CD4-positive, alpha-beta T cell treated with Interleukin-6 for 4 hours (primary cell): ENCODE data around the gene PLEKHH1.
A peak's percentile ranks its signal among the peaks of the same experiment; 100 is the strongest.
"Not testable (repeated sequence)": the region's sequence is repeated elsewhere in the genome, so short reads cannot be mapped to it uniquely, and the experiment has no call there.

ENCODE experiments used
- DNase-seq: peaks from one replicate; pipeline ENCODE4 v3.0.0-alpha.2; 2020; ENCODE audit warnings: mixed read lengths

The PLEKHH1 gene

DNA sequence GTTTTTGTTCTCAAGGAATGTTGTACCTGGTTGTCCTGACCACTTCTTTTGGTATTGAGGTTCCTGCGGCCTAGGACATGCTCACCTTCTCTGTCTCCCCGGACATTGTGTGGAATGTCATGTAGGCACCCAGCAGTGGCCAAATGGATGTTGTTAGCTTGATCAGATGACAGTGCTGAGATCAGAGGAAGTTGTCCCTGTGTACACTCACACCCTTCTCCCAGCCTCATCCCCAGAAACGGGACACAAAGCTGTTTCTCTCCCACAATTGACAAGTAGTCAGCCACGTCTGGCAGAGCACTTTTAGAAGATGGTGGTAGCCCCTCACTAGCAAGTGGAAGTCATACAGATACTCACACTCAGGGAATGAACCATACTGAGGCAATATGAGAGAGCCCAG lies 3.0 kb downstream of the PLEKHH1 start:
- no peak for DNase-seq

DNA sequence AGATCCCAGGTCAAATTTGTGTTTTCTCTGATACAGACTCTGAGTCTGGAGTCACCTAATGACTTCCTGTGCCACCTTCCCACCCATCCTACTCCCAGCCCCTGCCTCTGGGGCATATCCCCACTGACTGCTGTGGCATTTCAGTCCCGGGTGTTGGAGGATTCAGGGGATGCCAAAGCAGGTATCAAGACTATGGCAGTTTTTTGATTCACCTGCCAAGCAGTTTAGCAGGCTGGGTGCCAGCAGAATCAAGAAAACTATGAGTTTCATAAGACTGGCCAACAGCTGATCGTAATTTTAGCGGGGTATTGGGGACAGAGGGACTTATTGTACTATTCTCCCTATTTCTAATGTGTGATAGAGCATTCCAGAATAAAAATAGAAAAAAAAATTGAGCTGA lies 4.6 kb downstream of the PLEKHH1 start:
- DNase-seq: no peak

- no peak for DNase-seq
Observed at GRCh38 chr14:67538501-67538900, 5.4 kb downstream of the PLEKHH1 start.

GRCh38 chr14:67539116-67539515 lies 6.0 kb downstream of the PLEKHH1 start:
- DNase-seq: no peak

GRCh38 chr14:67541448-67542387 lies 8.6 kb downstream of the PLEKHH1 start:
- DNase-seq: peak; percentile 36

DNA sequence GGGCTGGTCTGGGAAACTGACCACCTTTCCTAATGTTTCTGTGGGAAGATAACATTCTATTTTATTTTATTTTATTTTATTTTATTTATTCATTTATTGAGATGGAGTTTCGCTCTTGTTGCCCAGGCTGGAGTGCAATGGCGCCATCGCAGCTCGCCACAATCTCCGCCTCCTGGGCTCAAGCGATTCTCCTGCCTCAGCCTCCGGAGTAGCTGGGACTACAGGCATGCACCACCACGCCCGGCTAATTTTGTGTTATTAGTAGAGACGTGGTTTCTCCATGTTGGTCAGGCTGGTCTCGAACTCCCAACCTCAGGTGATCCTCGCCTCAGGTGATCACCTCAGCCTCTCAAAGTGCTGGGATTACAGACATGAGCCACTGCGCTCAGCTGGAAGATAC lies 9.5 kb downstream of the PLEKHH1 start:
- not testable (repeated sequence) for DNase-seq

GRCh38 chr14:67544590-67544989 lies 11.5 kb downstream of the PLEKHH1 start:
- no peak for DNase-seq

DNA sequence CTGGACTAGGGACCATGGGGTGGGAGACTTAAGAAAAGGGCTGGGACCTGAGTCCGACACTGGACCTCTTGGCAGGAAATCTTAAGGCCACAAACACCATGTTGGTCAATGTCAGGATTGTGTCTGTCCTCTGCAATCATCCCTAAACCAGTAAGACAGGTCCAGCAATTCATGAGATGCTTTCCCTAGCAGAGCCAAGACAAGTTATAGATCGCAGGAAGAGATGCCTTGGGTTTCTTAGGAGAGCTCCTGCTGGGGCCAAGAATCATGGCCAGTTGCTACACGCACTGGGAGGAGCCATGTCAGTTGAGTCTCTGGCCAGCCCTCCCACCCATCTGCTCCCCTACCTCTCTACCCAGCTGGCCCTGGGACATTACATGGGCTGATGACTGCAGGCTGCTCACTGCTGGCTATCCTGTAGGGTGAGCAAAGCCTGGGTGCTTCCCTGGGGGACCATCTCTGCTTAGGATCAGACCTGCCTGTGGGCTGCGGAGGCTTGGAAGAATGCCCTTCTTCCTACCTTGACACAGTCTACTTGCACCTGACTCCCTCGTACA lies 14.2 kb downstream of the PLEKHH1 start:
- DNase-seq: no peak

DNA sequence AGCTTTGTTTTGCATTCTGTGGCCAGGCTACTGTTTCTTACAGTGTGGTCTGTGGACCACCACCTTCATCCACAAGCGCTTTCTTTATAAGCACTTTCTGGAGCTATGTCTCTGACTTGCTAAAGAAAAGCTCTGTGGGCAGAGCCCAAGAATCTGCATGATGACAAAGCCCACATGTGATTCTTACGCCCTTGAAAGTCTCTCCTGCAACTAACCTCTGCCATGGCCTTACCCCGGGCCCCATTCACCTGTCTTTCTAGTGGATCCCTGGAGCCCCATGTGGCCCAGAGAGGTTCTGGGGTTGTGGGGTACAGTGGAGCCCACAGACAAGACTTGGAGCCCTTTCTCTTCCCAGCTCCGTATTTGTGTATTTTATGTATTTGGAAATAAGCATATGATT lies 16.6 kb downstream of the PLEKHH1 start:
- DNase-seq: no peak

DNA sequence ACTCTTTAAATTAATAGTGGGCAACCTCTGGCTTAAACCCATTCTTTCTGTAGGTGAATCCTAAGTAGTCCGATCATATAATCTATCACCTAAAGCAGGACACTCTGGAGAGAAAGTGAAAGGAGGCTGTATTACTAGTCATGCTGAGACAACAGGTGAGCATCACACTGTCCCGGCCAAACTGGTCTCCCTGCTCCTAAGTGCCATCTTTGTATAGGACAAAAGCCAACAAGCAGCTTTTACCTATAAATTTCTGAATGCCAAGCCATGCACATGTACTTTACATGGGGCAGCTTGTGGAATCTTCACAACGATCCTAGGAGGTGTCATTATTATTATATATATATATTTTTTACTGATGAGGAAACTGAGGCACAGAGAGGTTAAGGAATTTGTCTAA lies 18.0 kb downstream of the PLEKHH1 start:
- DNase-seq: no peak

DNA sequence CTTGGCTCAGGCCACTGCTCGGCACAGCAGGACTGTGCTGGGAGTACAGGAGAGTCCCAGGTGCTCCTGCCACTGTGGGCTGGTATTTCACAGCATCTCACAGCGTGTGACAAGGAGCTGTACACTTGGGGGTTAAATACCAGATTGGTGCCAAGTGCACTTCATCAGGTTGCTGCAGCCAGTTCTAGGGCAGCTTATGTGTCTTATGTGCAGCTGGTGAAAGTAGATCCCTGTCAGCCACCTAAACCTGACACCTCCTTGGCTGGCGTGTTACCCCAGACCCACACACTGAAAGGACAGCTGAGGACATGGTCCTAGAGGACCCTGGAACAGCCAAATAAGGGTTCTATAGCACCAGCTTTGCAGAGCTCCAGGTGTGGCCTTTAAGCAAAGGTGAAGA lies 18.9 kb downstream of the PLEKHH1 start:
- DNase-seq: no peak

GRCh38 chr14:67553547-67553946 lies 20.5 kb downstream of the PLEKHH1 start:
- no peak for DNase-seq

DNA sequence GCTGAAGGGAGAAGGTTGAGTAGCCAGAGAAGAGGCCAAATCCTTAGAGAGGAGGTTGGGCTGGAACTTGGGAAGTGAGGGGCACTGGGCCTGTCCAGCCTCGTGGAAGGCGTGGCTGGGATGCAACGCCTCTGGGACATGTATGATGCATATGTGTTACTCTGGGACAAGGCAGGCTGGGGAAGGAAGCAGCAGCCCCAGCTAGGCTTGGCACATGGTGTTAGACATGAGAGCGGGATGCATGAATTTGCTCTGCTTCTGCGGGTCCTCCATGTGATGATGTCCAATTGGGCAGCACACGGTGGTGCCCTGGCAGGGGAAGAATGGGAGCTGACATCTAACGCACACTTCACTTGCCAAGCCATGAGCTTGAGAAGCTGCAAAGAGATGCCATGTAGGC lies 21.3 kb downstream of the PLEKHH1 start:
- DNase-seq: no peak

- DNase-seq: no peak
Observed at GRCh38 chr14:67555518-67556090, 22.5 kb downstream of the PLEKHH1 start.

GRCh38 chr14:67556671-67557070 lies 23.6 kb downstream of the PLEKHH1 start:
- DNase-seq: no peak

DNA sequence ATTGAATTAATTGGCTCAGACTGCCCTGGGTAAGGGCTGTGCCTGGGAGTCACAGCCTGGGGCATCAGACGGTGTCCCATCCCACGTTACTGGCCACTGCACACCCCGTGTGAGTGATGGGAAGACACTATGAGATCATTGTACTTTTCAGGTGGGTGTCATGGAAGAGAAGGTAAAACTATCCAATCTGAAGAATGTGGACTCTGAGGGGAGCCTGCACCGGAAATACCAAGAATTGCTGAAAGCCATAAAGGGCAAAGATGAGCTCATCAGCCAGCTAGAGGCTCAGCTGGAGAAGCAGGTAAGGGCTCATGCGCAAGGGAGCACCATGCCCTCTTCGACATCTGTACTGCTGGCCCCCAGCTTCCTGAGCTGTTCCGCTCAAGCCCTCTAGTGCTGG lies 24.0 kb downstream of the PLEKHH1 start:
- no peak for DNase-seq

DNA sequence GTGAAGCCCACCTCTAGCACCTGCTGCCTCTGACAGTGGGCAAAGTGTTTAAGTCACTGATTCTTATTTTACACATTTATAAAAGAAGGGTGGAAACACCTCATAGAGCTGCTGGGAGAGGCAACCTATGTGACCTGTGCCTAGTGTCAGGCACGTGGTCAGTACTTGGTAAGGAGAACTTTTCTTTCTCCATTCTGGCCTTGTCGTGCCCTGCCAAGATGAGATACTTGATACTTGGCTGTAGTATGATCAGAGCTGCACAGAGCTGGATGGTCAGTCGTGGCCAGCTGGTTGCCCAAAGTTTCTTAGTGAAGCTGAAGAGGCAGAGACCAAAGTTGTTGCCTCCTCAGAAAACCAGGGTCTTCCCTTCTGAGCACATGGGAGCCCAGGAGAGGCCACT lies 24.6 kb downstream of the PLEKHH1 start:
- DNase-seq: no peak

DNA sequence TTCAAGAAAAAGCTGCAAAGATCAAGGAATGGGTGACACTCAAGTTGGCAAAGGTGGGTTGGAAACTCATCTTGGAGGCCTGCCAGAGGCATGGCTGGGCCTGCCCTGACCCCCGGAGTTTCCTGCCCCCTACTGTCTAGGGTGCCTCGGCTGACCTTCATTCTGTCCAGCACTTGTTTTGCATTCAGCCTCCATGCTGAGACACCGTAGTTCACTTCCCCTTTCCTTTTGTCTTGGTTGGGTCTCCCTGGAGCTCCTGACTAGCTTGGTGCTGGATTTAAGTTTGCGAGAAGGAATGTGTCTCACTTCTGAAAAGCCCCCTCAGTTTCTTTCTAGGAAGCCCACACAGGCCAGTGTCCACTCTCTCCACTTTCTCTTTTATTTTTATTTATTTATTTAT lies 26.5 kb downstream of the PLEKHH1 start:
- no peak for DNase-seq

DNA sequence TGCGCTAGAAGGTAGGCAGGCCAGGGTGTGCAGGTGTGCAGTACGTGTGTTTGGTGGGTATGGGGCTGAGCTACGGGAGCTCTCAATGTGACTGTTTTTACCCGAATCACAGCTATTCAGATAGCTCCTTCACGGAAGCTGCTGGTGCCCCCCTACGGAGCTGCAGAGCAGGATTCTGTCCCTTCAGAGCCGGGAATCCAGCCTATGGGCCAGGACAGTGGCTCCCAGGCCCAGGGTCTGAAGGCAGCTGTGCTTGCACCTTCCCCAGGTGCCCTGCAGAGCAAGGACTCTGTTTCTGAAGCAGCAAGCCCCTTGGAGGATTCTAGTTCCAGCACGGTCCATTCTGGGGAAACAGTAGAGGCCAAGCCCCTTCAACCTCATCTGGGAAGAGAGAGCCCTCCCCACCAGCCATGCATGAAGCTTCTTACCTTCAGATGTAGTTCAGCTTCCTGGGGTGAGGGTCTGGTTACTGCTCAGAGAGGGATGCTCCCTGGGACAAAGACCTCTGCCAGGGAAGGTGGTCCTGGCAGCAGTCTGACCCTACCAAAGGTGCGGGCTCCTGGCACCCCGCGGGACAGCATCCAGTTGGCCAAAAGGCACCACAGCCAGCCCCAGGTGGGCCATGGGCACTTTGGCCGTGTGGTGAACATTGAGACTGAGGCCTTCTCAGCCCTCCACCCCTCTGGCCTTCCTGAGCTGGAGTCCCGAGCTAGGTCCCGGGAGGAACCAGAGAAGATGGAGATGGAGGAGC lies 29.1 kb downstream of the PLEKHH1 start:
- DNase-seq: no peak

GRCh38 chr14:67562776-67563150 lies 29.7 kb downstream of the PLEKHH1 start:
- DNase-seq: no peak

- no peak for DNase-seq
Observed at GRCh38 chr14:67564236-67564635, 31.1 kb downstream of the PLEKHH1 start.

DNA sequence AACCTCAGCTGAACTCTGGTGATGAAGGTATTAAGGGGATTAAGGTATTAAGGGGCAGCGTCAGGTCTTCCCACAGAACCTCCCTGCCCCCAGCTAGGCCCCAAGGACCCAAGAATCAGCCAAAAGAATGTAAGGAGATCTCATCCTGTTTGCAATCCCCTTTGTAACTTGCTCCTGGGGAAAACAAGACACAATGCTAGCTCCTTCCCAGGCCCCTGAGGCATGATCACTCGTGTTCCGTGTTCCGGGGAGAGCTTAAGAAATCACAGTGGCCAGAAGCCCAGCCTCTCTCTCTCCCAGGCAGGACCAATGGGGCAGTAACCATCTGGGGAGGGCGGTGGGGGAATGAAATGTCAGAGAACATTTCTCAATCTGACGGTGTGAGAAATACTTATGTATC lies 33.8 kb downstream of the PLEKHH1 start:
- no peak for DNase-seq

- DNase-seq: no peak
Observed at GRCh38 chr14:67567654-67568053, 34.6 kb downstream of the PLEKHH1 start.
